GM18867 (cell line): ENCODE measurements around the gene KCNQ5.
"Not testable (repeated sequence)": the region's sequence is repeated elsewhere in the genome, so short reads cannot be mapped to it uniquely, and the experiment has no call there.

Experiments used
- ATAC-seq: cut with Tn5 transposase; IDR thresholded peaks from one replicate; pipeline ENCODE4 v1.9.1; 2021; ENCODE audit warnings: mild to moderate bottlenecking, moderate library complexity; ENCODE audit not compliant: unreplicated experiment

KCNQ5 gene

DNA sequence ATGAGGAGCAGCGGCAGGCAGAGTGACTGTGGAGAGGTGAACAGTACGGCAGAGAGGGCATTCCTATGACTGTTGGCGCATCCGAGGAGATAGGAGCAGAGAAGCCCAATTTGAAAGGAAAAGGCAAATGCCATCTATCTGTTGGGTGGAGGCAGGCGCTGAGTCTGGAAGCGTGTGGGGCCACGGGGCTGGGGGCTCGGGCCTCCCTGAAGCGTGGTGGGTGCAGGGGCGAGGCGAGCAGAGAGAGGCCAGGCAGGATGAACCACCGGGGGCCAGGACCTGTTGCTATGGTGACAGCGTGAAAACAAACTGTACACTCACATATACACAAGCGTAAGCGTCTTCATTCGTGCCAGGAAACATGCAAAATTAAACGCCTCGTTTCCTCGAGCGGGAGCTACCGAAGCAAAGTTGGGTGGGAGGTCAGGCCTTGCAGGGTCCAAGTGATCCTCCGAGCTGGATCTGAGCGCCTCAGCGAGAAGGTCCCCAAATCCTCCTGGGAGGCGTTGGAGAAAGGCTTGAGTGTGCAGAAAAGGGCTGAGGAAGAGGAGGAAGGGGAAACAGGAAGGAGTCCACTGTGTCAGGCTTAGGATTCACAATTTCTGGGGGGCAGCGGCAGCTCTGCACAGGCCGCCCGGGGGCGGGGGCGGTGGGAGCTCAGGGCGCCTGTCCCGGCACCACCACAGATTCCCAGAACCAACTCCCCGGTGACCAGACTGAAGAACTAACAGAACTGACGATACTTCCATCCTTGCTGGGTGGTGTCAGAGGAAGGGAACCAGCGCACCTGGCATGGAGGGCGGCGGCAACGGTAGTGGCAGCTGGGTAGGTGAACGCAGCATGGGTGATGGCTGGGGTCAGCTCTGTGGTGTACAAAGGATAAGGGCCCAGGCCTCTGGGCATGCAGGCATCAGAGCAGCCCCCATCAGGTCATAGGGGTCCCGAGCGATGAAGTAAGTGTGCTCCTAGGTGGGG is 535.2 kb downstream of the KCNQ5 start:
- no peak for ATAC-seq

DNA sequence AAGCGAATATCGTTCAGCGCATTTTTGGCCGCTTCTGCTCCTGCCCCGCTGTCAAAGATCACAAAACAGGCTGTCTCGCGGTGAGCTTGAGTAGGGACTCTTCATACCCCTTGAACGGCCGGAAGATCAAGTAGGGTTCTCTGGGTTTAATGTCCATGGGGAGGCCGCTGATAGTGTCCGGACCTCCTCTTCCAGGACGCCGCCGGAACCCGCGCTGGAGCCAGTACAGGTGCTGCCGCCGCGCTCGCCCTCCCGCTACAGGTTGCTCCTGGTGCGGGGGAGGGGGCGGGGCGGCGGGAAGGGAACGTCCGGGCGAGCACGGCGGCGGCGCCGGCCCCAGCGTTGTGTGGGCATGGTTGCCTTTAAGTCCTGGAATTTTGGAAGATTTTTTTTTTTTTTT is 536.0 kb downstream of the KCNQ5 start:
- no peak for ATAC-seq

DNA sequence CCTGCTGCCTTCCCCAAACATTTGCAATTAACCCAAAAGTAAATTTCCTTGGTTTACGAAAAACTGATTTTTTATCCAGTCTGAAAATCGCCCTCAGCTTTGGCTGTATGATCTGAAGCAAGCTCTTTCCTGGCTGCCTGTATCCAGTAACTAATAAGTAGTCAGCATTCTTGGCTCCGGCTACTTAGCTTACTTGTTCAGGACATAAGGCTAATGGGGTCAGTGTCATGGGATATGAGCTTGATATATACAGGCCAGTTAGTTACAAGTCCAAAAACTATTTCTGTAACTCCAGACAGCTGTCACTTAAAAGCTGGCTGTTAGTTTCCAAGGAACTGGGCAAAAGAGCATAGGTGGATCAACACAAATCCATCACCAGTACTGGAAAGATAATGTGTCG is 547.2 kb downstream of the KCNQ5 start:
- ATAC-seq, result no peak

DNA sequence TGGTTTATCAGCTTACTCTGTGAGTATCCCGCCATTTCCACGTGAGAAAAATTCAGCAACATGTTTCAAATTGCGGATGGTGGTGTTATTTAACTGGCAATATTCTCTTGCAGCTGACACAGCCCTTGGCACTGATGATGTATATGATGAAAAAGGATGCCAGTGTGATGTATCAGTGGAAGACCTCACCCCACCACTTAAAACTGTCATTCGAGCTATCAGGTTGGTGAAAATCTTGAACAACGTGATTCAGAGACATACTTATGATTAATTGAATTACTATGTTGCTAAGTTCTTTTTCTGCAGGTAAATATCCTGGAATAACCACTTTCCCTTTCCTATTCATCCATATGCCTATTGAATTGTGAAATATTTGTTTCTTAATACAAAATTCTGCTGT is 547.8 kb downstream of the KCNQ5 start:
- ATAC-seq, result no peak

DNA sequence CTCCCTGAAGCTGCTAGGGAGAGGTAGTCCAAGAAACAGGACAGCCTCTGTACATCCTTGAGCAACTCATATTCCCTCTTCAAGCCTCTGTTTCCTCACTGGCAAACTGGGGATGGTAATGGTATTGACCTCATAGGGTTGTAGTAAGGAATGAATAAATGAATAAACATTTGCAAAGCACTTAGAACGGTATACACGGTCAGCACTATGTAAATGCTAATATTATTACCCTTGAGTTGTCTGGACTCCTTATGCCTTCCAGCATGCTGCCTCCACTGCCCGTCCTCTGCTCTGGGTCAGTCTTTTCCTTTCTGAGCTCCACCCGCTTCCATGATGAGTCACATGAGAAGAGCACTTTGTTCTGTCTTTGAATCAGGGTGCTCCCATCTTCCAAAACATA is 552.8 kb downstream of the KCNQ5 start:
- ATAC-seq, result no peak

DNA sequence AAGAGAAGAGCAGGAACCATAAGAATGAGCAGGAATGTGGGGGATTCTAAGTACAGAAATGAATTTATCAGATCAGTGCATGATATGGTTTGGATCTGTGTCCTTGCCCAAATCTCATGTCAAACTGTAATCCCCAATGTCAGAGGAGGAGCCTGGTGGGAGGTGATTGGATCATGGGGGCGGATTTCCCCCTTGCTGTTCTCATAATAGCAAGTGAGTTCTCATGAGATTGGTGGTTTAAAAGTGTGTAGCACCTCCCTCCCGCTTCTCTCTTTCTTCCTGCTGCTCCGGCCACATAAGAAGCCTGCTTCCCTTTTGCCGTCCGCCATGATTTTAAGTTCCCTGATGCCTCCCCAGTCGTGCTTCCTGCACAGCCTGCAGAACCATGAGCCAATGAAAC is 554.2 kb downstream of the KCNQ5 start:
- ATAC-seq, result no peak

DNA sequence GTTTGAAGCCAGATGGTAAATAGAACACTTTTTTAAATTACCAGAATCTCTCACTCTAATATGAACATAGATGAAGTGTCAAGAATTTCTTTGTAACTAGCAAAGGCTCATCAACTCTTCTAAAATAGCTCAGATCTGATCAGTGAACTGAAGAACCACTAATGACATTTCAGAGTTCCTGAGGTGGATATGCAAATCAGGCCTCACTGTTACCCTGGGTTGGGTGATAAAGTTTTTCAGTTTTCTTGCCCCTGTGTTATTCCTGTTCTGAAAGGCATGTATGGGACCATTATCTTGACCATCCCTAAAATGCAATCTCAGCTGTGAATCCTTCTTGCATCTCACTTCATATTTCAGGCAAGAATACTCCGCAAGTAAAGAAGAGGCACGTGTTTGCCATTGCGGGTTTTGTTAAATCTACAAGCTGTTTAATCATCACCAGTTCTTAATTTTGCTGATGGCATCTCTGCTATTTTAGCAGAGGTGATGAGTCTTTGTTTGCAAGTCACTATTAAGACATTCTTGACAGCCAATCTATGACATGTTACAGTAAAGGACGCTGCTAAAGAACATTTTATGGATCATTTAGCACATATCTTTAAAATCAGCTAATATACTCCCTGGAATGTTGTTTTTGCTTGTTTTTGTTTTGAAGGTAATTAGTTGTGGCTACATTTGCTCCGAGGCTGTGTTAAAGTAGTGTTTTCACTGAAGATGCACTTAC is 555.5 kb downstream of the KCNQ5 start:
- peak; percentile 66 for ATAC-seq

DNA sequence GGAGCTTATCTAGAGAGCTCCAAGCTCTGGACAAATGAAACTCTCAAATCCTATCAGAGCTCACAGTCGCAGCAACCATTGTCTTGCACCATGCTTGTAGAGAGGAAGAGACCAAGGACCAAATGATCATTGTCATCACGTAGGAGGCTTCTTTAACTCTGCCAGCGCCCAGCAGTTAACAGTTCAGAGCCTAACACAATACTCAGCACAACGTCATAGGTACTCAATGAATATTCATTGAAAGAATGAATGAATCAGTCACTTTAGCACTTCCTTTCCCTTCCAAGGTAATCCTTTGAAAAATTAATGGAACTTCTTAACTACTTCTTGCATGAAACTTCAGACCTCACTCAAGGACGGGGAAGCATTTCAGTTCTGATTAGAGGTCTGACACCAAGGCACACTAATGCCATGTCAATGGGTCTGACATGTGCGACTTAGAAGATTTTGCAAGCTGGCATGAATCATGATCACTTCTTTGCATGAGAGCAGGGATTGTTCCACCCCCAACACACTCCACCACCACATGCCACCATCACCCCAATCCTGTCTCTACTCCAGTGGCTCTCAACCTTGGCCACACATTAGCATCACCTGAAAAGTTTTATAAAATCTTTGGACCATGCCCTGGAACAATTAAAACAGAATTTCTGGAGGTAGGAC is 558.3 kb downstream of the KCNQ5 start:
- no peak for ATAC-seq

DNA sequence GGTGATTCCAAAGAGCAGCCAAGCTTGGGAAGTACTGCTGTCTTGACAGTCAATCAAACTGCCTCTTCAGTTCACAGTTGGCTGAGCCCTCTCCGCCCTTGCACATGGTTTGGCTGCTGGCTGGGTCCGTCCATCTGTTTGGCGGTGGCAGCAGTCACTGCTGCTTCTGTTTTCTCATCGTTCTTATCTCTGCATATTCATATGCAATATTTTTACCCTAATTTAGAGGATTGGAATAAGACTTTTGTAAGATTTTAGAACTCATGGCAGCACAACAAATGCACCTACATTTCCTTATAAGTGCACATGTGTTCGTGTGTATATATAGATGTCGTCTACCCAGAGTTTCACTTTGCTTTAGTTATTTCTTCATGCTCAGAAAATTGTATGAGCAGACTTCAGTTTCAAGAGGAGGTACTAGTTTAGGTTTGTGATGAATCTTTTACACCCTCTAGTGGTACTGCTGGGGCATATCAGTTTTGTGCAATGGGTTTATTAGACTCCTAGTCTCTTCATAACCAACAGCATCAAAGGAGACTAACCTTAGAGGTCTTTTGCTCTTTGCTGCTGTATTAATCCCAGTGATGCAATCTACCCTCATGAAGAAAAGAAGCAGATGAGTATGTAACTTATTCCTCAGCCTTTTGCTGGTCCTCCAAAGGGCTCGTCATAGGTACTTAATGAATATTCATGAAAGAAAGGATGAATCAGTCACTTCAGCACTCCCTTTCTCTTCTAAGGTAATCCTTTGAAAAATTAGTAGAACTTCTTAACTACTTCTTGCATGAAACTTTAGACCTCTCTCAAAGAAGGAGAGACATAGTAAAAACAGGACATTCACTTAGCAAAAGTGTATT is 559.1 kb downstream of the KCNQ5 start:
- ATAC-seq, result peak; percentile 72

DNA sequence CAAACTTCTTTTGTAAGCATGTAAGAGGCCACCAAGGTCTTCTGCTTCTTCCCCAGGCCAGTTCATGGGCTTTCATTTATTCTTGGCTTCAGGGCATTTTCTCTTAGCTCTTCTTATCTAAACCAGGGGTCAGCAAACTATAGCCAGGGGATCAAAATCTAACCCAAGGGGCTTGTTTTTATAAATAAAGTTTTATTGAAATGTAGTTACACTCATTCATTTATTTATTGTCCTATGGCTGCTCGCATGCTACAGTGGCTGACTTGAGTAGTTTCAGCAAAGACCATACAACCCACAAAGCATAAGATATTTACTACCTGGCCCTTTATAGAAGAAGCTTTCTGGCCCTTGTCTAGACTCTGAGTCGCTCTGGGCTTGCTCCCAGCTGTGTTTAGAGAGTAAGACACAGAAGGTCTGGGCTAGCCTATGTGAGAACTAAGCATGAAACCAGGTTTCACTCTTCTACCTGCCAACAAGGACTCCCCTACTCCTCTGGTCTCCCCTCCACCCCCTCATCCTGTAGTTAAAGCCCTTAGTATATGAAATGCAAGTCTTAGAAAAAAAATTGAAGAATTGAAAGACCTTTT is 560.2 kb downstream of the KCNQ5 start:
- peak; percentile 71 for ATAC-seq

DNA sequence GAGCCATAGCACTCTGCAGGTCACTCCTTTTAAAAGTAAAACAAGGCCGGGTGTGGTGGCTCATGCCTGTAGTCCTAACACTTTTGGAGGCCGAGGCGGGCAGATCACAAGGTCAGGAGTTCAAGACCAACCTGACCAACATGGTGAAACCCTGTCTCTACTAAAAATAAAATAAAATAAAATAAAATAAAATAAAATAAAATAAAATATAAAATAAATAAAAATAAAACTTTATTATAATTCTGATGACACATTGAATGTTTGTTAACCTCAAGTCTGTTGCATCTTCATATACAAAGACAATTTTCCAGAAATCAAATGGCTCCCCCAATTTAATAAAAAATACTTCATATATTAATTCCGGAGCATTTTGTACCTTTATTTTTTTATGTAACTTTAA is 571.4 kb downstream of the KCNQ5 start:
- ATAC-seq, result not testable (repeated sequence)

DNA sequence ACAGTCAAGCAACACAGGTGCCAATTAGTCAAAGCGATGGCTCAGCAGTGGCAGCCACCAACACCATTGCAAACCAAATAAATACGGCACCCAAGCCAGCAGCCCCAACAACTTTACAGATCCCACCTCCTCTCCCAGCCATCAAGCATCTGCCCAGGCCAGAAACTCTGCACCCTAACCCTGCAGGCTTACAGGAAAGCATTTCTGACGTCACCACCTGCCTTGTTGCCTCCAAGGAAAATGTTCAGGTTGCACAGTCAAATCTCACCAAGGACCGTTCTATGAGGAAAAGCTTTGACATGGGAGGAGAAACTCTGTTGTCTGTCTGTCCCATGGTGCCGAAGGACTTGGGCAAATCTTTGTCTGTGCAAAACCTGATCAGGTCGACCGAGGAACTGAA is 572.9 kb downstream of the KCNQ5 start:
- no peak for ATAC-seq

DNA sequence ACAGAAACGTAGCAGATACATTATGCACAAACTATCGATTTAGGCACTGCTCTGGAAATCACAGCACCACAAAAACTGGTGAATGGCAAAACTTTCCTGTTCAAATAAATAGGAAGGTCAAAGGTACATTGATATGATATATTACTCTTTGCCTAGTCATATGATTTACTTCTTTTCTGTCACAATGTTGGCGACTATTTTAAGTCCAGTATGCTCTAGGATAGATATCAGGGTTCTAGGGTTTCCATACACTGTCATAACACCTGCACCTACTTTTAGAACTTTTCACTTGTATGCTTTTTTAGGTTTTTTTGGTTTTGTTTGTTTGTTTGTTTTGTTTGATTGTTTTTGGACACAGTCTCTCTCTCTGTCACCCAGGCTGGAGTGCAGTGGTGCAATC is 578.4 kb downstream of the KCNQ5 start:
- ATAC-seq, result no peak

DNA sequence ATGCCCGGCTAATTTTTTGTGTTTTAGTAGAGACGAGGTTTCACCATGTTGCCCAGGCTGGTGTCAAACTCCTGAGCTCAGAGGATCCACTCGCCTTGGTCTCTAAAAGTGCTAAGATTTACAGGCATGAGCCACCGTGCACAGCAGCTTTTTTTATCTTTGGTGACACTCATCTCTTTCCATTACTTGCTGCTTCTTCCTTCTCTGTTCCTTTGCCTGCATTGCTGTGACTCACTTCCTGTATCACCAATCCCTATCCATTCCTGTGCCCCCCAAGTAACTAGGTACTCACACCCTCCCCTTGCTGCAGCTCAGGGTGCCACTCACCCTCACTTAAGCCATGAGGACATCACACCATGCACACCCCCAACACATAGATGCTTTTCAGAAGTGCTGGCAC is 578.9 kb downstream of the KCNQ5 start:
- ATAC-seq, result no peak

DNA sequence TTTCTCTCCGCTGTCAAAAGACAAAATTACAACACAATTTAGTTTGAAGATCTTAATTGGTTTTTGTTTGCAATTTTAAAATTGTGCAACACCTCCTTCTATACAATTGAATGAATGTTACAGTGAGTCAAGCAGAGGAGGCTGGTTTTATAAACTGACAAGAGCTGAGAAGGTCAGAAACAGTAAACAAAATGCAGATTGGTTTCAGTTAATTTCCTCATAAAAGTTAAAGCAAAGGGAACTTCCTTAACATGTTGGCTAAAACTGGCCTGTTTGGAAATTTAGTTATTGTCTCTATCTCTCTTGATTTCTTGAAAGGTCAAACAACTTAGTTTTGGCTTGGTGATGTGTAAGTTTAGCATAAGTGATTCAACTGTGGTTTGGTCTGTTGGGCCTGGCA is 581.2 kb downstream of the KCNQ5 start:
- no peak for ATAC-seq

DNA sequence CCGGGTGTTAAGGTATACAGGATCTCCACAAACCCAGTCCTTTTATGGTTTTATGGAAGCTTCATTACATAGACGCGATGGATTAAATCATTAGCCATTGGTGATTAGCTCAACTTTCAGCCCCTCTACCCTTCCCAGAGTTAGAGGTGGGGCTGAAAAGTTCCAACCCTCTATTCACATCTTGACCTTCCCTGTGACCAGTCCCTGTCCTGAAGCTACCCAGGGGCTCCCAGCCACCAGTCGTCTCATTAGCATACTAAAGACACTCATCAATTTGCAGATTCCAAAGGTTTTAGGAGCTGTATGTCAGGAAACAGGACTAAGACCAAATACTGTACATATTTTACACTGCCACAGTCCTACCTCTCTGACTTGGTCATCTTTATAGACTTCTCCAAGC is 582.4 kb downstream of the KCNQ5 start:
- no peak for ATAC-seq

DNA sequence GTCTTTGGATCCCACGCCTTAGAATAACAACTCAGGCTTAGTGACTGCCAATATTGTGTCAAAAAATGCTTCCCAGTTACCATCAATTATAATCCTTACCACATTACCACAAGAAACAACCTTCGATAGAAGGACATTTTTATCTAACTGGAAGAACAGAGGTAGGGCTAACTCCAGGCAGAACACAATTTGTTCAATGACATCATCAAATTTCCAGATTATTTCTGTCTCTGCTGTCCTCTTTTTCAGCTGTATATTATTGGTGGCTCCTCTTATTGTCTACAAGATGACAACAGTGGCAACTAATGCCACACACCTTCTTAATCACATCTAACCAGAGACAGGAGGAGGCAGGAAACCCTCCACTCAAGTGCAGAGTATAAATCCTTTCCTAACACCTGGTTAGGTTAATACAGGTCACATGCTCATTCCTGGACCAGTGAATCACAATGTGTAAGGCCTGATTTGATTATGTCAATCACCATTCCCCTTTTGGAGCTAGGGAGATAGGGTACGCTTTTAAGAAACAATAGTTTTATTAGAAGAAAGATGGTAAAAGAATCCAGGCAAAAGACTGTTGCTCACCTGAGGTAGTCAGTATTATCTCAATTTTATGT is 585.5 kb downstream of the KCNQ5 start:
- ATAC-seq, result no peak

DNA sequence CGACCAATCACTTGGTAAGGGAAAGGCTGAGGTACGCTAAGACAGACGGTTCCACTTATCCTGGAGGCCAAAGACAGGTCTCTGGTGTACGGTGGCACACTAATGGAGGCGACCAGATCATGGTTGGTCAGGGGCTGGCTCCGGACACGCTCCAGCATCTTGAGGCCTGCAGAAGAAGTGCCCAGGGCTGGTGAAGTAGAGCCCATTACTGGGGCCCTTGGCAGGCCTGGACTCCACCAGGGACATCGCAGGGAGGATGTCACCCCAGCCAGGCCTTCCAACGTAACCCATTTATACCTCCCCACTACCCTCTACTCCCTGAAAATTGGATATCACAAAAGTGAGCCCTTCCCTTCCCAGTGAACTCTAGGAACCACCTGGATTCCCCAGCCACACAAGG is 587.3 kb downstream of the KCNQ5 start:
- no peak for ATAC-seq

DNA sequence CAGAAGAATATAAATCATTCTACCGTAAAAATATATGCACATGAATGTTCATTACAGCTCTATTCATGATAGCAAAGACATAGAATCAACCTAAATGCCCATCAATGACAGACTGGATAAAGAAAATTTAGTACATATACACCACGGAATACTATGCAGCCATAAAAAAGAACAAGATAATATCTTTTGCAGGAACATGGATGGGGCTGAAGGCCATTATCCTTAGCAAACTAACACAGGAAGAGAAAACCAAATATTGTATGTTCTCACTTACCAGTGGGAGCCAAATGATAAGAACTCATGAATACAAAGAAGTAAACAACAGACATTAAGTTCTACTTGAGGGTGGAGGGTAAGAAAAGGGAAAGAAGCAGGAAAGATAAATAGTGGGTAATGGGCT is 595.0 kb downstream of the KCNQ5 start:
- ATAC-seq, result no peak

DNA sequence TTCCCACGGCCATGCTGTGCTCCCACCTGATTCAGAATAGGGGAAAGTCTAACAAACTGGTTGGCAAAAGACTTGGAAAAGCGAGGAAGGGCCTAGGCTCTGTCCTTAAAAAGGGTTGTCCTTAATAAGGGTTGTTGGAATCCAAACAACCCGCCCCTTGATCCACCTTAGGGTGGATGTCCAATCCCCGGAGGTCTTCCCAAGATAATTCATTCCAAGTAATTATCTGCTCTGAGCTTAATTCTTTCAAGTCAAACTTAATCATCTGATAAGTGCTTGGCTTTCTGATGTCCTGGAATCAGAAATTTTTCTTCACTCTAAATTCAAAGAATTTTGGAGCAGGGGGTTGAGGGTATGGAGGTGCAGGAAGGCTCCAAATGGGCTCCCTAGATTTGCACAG is 603.5 kb downstream of the KCNQ5 start, which contains the start of gene KHDC1L:
Gene KHDC1L (minus strand): TSS at position 101 of the 400 bp plus-strand sequence. CDS start 88 bp downstream, at position 13.
- ATAC-seq, result no peak
